Epithelial cell of proximal tubule (primary cell): ENCODE results near the gene PTPRG. TPM values are rescaled to one million over a fixed set of nuclear protein-coding genes. Genes with fewer than 3 reads are reported as not detected.

ENCODE experiments used
- DNase-seq: peaks from one replicate; pipeline ENCODE4 v3.0.0-alpha.2; 2011; ENCODE audit warnings: low read depth
- H3K4me3 ChIP-seq: 2 replicates; pipeline ENCODE4 v1.5.1; 2011; ENCODE audit warnings: low read depth, mild to moderate bottlenecking, low read length
- total RNA-seq: library from RNA; depleted of rRNA; stranded (reverse); fragments of >200 nt; gene quantifications from 2 replicates; pipeline ENCODE4 v1.2.3, GENCODE V29; 2015
- TF ChIP-seq, protein P1 (sequence below): conservative IDR thresholded peaks from 2 replicates; pipeline ENCODE4 v1.5.1; 2012; ENCODE audit warnings: low read depth, mild to moderate bottlenecking, low read length

Gene PTPRG
- total RNA-seq, 1 donor from 2014 or later = 13.5 TPM

DNA sequence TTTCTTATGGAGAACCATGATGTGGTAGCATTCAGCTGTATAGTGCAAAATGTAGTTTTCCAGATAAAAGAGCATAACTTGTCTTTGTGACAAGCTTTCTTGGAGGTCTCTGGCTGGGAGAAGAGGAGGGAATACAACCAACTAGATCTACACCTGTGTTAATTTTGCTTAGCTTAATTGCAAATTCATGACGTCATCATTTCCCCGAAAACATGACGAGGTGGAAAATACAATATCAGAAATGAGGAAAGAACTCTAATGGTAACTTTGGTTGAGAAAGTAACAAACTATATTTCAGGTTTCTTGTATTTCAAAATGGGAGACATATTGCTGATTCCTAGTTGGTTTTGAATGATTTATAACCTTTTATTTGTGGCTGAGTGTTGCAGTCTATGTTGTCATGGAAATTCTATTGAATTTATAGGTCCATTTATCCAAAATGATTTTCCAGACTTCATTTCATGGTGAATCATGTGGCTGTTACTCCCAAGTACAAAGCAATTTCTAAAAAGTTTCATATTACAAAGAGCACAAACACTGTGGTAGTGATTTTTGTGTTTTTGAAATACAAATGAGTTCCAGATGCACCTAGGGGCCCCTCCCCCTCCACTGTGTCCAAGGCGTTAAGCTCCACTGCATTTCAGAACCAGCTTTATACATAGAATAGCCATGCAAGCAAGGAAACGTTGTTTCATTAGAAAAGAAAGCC, 504.8 kb downstream of the PTPRG start:
- H3K4me3 ChIP-seq = no peak overlapping the region
- TF ChIP-seq, protein P1, sequence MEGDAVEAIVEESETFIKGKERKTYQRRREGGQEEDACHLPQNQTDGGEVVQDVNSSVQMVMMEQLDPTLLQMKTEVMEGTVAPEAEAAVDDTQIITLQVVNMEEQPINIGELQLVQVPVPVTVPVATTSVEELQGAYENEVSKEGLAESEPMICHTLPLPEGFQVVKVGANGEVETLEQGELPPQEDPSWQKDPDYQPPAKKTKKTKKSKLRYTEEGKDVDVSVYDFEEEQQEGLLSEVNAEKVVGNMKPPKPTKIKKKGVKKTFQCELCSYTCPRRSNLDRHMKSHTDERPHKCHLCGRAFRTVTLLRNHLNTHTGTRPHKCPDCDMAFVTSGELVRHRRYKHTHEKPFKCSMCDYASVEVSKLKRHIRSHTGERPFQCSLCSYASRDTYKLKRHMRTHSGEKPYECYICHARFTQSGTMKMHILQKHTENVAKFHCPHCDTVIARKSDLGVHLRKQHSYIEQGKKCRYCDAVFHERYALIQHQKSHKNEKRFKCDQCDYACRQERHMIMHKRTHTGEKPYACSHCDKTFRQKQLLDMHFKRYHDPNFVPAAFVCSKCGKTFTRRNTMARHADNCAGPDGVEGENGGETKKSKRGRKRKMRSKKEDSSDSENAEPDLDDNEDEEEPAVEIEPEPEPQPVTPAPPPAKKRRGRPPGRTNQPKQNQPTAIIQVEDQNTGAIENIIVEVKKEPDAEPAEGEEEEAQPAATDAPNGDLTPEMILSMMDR = no peak
- no peak for DNase-seq

- TF ChIP-seq, protein P1 = no peak
- H3K4me3 ChIP-seq = no peak overlapping the region
- DNase-seq = no peak
Measured at GRCh38 chr3:62068337-62068736, 507.0 kb downstream of the PTPRG start.

DNA sequence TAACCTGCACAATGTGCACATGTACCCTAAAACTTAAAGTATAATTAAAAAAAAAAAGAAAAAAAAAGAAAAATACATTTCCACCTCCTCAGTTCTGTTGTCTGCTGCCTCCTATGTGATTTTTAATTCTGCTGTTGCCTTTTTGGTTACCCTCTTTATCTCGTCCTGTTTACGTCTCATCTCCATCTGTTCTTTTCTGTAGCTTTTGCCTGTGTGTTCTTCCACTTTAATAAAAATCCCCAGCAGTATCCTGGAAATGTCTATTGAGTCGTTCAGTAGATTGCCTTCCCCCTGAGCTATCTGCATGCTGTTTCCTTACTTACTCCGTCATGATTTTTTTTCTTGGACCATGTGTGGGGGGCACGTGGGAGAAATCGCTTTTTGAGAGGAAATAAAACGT, 509.5 kb downstream of the PTPRG start:
- no peak for DNase-seq
- TF ChIP-seq, protein P1 = no peak

DNA sequence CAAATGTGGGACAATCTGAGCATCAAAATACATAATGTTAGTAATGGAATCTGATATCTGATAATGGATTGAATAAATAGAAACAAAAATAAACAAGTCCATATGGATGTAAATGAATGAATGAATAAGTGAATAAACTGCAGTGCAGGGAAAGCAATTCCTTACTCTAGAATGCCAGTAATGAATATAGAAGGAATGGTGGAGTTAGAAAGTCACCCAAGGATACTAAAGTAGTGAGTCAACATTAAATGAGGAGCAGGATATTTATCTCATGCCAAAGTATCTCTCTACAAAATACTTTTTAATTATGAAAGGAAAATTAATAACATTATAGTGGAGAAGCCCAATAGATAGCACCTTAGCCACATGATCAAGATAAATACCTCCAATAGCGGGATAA, 511.7 kb downstream of the PTPRG start:
- H3K4me3 ChIP-seq = no peak overlapping the region
- TF ChIP-seq, protein P1 = no peak
- DNase-seq = no peak

More for the DNA sequence above, 509.5 kb downstream of the PTPRG start:
- no peak overlapping the region for H3K4me3 ChIP-seq

DNA sequence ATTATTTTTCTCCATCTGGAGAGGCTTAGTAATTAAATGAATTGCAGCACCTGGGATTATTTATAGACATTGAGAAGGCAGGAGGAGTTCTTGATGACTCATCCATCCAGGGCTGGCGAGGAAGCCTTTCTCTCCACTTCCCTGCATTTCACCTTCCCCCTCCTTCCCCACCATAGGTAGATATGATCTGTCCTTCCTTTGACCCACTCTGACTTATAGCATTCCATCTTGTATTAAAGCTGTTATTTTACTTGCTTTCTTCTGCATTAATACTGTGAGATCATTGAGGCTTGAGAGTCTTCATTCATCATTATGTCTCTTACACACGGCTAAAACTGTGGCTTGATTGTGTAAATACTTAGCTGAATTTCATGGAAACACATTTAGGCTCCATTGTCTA, 523.2 kb downstream of the PTPRG start:
- H3K4me3 ChIP-seq = no peak overlapping the region
- TF ChIP-seq, protein P1 = no peak
- no peak for DNase-seq

GRCh38 chr3:62088472-62089104, 527.2 kb downstream of the PTPRG start:
- H3K4me3 ChIP-seq = no peak overlapping the region
- no peak for DNase-seq
- TF ChIP-seq, protein P1 = no peak

DNA sequence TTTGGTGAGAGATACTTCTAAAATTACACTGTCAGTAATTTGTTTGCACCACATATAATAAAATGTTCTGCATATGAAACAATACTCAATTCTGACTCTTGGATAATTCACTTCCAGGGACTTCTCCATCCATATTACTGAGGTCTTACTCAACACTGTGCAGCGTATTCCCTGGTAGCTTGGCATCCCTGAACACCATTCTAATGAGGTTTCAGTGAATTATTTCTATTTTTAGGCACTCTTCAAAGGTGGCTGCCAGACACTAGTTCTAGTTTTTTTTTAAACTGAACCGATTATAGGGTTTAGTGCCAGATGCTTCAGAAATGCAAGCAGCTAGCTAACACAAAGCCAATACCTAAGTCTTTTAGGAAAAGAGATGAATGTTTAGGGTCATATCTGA, 528.7 kb downstream of the PTPRG start:
- TF ChIP-seq, protein P1 = no peak
- no peak overlapping the region for H3K4me3 ChIP-seq
- no peak for DNase-seq
